Hepatocyte (in vitro differentiated cells): ENCODE data around the gene CCDC197.

Experiments
- EZH2 ChIP-seq: fragments of 200-600 bp; sonication (generic); IDR thresholded peaks from 2 replicates; pipeline ENCODE4 v1.6.1; 2016; ENCODE audit warnings: antibody characterized with exemption, mild to moderate bottlenecking, borderline replicate concordance
- EZH2phosphoT487 ChIP-seq: fragments of 200-600 bp; sonication (generic); IDR thresholded peaks from one replicate; pipeline ENCODE4 v1.6.1; 2018; ENCODE audit warnings: antibody characterized with exemption, mild to moderate bottlenecking, low read depth, moderate library complexity; ENCODE audit not compliant: unreplicated experiment, severe bottlenecking
- TF ChIP-seq, protein P1 (sequence below): fragments of 200-600 bp; sonication (generic); IDR thresholded peaks from 2 replicates; pipeline ENCODE4 v1.5.1; 2016; ENCODE audit warnings: antibody characterized with exemption, mild to moderate bottlenecking; ENCODE audit not compliant: poor library complexity

- no peak for TF ChIP-seq EZH2phosphoT487
- TF ChIP-seq, protein P1, sequence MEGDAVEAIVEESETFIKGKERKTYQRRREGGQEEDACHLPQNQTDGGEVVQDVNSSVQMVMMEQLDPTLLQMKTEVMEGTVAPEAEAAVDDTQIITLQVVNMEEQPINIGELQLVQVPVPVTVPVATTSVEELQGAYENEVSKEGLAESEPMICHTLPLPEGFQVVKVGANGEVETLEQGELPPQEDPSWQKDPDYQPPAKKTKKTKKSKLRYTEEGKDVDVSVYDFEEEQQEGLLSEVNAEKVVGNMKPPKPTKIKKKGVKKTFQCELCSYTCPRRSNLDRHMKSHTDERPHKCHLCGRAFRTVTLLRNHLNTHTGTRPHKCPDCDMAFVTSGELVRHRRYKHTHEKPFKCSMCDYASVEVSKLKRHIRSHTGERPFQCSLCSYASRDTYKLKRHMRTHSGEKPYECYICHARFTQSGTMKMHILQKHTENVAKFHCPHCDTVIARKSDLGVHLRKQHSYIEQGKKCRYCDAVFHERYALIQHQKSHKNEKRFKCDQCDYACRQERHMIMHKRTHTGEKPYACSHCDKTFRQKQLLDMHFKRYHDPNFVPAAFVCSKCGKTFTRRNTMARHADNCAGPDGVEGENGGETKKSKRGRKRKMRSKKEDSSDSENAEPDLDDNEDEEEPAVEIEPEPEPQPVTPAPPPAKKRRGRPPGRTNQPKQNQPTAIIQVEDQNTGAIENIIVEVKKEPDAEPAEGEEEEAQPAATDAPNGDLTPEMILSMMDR, result no peak
- no peak for TF ChIP-seq EZH2
These were observed 46.8 kb downstream of the CCDC197 start for GRCh38 chr14:94043756-94044475.
